Left lung (tissue), 14 donors: ENCODE measurements around the gene CDK19. TPM values are rescaled to one million over a fixed set of nuclear protein-coding genes. Genes with fewer than 3 reads are reported as not detected.

ENCODE experiments used
- ATAC-seq: fragments of 200-7000 bp; cut with Tn5 transposase; one replicate; pipeline ENCODE4 v1.9.1; 2020; ENCODE audit warnings: moderate library complexity
- DNase-seq, 4 donors: peaks; one replicate each; pipeline ENCODE4 v3.0.0-alpha.2; 2013 to 2020
- H3K27ac ChIP-seq, 2 donors: fragments of 200-600 bp; sonication (generic) in 1 of 2; one replicate each; pipeline versions ENCODE4 v1.5.0 to v1.8.0; 2020 to 2021
- H3K27me3 ChIP-seq, 2 donors: fragments of 200-600 bp; sonication (generic) in 1 of 2; one replicate each; pipeline versions ENCODE4 v1.5.0 to v1.8.0; 2020 to 2021
- H3K36me3 ChIP-seq, 2 donors: fragments of 200-600 bp; sonication (generic) in 1 of 2; one replicate each; pipeline versions ENCODE4 v1.5.0 to v1.8.0; 2020 to 2021
- H3K4me1 ChIP-seq, 2 donors: fragments of 200-600 bp; one replicate each; pipeline ENCODE4 v1.8.0; 2021
- H3K4me3 ChIP-seq, 2 donors: fragments of 200-600 bp; sonication (generic) in 1 of 2; one replicate each; pipeline versions ENCODE4 v1.5.0 to v1.8.0; 2020 to 2021; ENCODE audit warnings: mild to moderate bottlenecking in 1 of 2
- H3K9me3 ChIP-seq, 2 donors: fragments of 200-600 bp; sonication (generic) in 1 of 2; one replicate each; pipeline versions ENCODE4 v1.5.0 to v1.8.0; 2020 to 2021
- intact Hi-C, 2 donors: fragments of 100-400 bp; cut with DNase I; formaldehyde crosslinking; loops; one replicate each; pipeline versions ENCODE4 v1.11.2 to v1.14.2; 2022
- long read RNA-seq, 12 donors: library from polyadenylated mRNA in 2 of 12; unstranded in 2 of 12; transcript quantifications; one replicate each; pipeline ENCODE4 v2.0.0 and lab custom pipeline, GENCODE V29; 2019 to 2026
- polyA plus RNA-seq, 6 donors: library from polyadenylated mRNA; unstranded; fragments of 120-200 nt; gene quantifications; one replicate each; pipeline ENCODE4 v1.2.1, GENCODE V29; 2013; ENCODE audit not compliant: insufficient read length in 6 of 6
- total RNA-seq, 2 donors: library from RNA; stranded (reverse); fragmentation: NEBNext Ultra II Directional; extraction: Animal tissue kit (Norgen Biotek cat#: 25700); gene quantifications; one replicate each; pipeline ENCODE4 v1.2.1, GENCODE V29; 2021
- TF ChIP-seq, protein P1 (sequence below), 2 donors: fragments of 200-600 bp; sonication (generic) in 1 of 2; IDR thresholded peaks; one replicate each; pipeline versions ENCODE4 v1.5.0 to v1.8.0; 2021; ENCODE audit warnings: antibody characterized with exemption in 2 of 2
- donor health status: DM: no; HTN: yes; CAD: no.
- donor health status: DM: no; HTN: no; CAD: no.

The CDK19 gene
- total RNA-seq = 10 to 100 TPM; 18.4 to 21.3 TPM
- 10 to 100 TPM; 33.5 to 46.1 (median 41.1) TPM for polyA plus RNA-seq
- long read RNA-seq, donor 1, full-length matches to known transcripts = 6 of 60 reads
- long read RNA-seq, donor 1, partial matches to known transcripts = 28 of 60 reads
- long read RNA-seq, donor 1, other reads (novel, unspliced or antisense) = 26 of 60 reads
- long read RNA-seq, donor 2, full-length matches to known transcripts = 7 of 14 reads
- long read RNA-seq, donor 2, partial matches to known transcripts = 7 of 14 reads
- long read RNA-seq, donor 2, other reads (novel, unspliced or antisense) = 0 of 14 reads
- long read RNA-seq, donor 3, full-length matches to known transcripts = 3 of 3 reads
- long read RNA-seq, donor 3, partial matches to known transcripts = 0 of 3 reads
- long read RNA-seq, donor 3, other reads (novel, unspliced or antisense) = 0 of 3 reads
- long read RNA-seq, donor 4, partial matches to known transcripts = 0 of 1 reads
- long read RNA-seq, donor 4, other reads (novel, unspliced or antisense) = 1 of 1 reads
- long read RNA-seq, donor 5, full-length matches to known transcripts = 3 of 70 reads
- long read RNA-seq, donor 5, partial matches to known transcripts = 44 of 70 reads
- long read RNA-seq, donor 5, other reads (novel, unspliced or antisense) = 23 of 70 reads
- long read RNA-seq, donor 6, full-length matches to known transcripts = 1 of 1 reads
- long read RNA-seq, donor 6, partial matches to known transcripts = 0 of 1 reads
- long read RNA-seq, donor 6, other reads (novel, unspliced or antisense) = 0 of 1 reads
- long read RNA-seq, donor 7, full-length matches to known transcripts = 3 of 12 reads
- long read RNA-seq, donor 7, partial matches to known transcripts = 0 of 12 reads
- long read RNA-seq, donor 7, other reads (novel, unspliced or antisense) = 9 of 12 reads
- long read RNA-seq, donor 8, full-length matches to known transcripts = 1 of 10 reads
- long read RNA-seq, donor 8, partial matches to known transcripts = 9 of 10 reads
- long read RNA-seq, donor 8, other reads (novel, unspliced or antisense) = 0 of 10 reads
- long read RNA-seq, donor 9 = 0 reads
- long read RNA-seq, donor 10 = 0 reads
- long read RNA-seq, donor 11, full-length matches to known transcripts = 7 of 51 reads
- long read RNA-seq, donor 11, partial matches to known transcripts = 24 of 51 reads
- long read RNA-seq, donor 11, other reads (novel, unspliced or antisense) = 20 of 51 reads
- long read RNA-seq, donor 12, full-length matches to known transcripts = 2 of 7 reads
- long read RNA-seq, donor 12, partial matches to known transcripts = 5 of 7 reads
- long read RNA-seq, donor 12, other reads (novel, unspliced or antisense) = 0 of 7 reads

DNA sequence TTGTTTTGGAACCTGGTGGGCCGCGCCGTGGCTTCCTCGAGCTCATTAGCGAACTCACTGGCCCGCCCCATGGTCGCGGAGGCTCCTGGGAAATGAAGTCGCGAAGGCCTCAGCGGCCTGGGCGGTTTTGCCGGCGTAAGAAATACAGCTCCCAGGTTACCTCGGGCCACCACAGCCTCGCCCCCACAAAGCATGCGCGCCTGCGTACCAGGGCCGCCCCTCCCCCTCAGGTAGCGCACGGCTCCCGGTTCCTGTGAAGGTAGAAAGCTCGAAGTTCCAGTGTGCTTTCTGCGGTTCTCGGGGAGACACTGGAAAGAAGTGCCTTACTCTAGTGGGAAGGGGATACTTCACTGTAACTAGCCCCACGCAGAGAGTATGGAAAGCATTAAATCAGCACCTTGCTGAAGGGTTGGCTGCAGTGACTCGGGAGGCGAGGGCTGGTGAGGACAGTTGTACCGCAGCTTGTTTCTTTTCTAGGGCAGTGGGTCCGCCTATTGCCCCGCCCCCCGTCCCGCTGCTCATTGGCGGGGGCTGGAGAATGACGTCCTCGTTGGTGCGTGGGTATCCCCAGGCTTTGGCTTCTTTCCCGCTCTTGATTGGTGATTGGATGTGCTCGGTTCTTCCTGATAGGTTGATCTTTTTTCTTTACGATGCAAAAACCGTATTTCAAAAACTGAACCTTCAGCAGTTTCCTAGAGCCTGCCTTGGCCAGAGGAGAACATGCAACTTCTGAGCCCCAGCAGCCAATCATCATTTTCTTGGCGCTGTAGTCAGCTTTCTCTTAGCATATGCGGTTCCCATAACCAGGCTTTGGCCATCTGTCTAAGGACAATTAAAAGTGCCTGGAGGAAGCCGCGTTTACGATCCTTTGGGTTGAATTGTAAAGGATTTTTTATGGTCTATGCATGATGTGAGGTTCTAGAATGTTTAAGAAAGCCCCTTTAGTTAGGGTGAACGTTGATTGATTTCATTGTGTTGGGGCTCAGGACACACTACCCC is at the start of gene CDK19:
TSS of gene CDK19 (minus strand) at position 59 of the 999 bp plus-strand sequence. CDS start 333 bp downstream, outside the sequence.
- peak; percentile 97 to 100 (median 99) for DNase-seq
- Histone ChIP-seq H3K9me3 (no peaks in the 10 kb centered on the region), H3K4me1 (peaks cover 8 to 50% of the 10 kb centered on the region in 2 donors), H3K27me3 (no peaks in the 10 kb centered on the region), H3K36me3 (no peaks in the 10 kb centered on the region), H3K4me3 (peak within 1 kb of the TSS; percentile 56 to 96), H3K27ac (peak within 1 kb of the TSS; percentile 97 to 98)
- ATAC-seq = peak; percentile 95
- intact Hi-C loops = loop anchor here in 1 of 2 donors (10.0 kb wide), 1 partner anchor 59 kb away; the partner anchor contains the start of gene AMD1
- TF ChIP-seq, protein P1, sequence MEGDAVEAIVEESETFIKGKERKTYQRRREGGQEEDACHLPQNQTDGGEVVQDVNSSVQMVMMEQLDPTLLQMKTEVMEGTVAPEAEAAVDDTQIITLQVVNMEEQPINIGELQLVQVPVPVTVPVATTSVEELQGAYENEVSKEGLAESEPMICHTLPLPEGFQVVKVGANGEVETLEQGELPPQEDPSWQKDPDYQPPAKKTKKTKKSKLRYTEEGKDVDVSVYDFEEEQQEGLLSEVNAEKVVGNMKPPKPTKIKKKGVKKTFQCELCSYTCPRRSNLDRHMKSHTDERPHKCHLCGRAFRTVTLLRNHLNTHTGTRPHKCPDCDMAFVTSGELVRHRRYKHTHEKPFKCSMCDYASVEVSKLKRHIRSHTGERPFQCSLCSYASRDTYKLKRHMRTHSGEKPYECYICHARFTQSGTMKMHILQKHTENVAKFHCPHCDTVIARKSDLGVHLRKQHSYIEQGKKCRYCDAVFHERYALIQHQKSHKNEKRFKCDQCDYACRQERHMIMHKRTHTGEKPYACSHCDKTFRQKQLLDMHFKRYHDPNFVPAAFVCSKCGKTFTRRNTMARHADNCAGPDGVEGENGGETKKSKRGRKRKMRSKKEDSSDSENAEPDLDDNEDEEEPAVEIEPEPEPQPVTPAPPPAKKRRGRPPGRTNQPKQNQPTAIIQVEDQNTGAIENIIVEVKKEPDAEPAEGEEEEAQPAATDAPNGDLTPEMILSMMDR (IDR thresholded peaks at IDR 0.05) = no peak

DNA sequence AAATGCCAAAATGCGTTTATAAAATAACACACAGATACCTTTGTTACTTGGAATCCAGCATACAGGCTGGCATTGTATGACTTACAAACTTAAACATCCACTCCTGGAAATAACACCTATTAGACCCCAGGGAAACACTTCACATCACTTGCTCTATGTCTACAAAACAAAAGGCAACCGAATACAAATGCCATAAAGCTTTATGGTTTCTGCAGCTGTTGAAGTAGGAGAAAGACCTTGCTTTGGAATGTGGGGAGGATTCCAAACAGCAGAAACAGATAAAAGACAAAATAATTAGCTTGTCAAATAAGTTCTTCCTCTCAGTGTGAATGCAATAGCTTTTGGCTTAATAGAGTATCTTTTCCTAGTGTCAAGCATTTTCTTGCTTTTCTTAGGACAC is 49.6 kb upstream of the CDK19 start:
- ATAC-seq = no peak
- DNase-seq = no peak
- TF ChIP-seq, protein P1 (IDR thresholded peaks at IDR 0.05) = no peak
- peaks cover 0 to 23% of the 10 kb centered on the region in 2 donors for H3K4me1 ChIP-seq
- no peaks in the 10 kb centered on the region for H3K27me3 ChIP-seq
- no peaks in the 10 kb centered on the region for H3K36me3 ChIP-seq
- H3K9me3 ChIP-seq = no peaks in the 10 kb centered on the region
- no peak overlapping the region for H3K27ac ChIP-seq
- intact Hi-C loops = no loop called here
- H3K4me3 ChIP-seq = no peak overlapping the region

DNA sequence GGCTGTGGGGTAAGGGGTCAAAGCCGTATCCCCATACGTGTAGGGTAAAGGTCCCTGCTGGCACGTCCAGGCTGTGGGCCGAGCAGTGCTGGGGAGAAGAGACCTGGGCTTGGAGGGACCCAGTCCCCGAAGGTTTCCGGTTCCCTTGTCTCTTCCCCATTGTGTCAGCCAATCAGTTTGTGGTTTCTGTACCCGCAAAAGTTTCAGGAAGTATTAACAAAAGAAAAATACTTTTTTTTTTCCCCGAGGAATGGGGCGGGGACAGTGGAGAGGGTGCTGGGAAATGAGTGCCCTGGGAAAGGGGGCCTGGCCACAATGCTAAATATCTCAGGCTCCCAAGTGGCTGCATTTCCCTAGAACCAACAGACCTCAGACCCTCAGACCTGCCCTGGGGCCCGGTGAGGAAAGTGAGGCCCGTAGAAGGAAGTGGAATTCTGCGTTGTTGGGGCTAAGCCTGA is 44.1 kb upstream of the CDK19 start:
- H3K4me3 ChIP-seq = peak overlapping the region in 1 of 2 donors; percentile 13
- H3K36me3 ChIP-seq = no peaks in the 10 kb centered on the region
- TF ChIP-seq, protein P1 (IDR thresholded peaks at IDR 0.05) = no peak
- no peaks in the 10 kb centered on the region for H3K27me3 ChIP-seq
- ATAC-seq = peak; percentile 75
- H3K27ac ChIP-seq = peak overlapping the region; percentile 47 to 84
- H3K4me1 ChIP-seq = peaks cover 0 to 26% of the 10 kb centered on the region in 2 donors
- peak in 2 of 4 donors; percentile 40 to 84 for DNase-seq
- no peaks in the 10 kb centered on the region for H3K9me3 ChIP-seq
- intact Hi-C loops = no loop called here
